HG02938 (cell line): Measurements from ENCODE around the gene KLHL26.
"Not testable (repeated sequence)": the region's sequence is repeated elsewhere in the genome, so short reads cannot be mapped to it uniquely, and the experiment has no call there.

Experiments
- ATAC-seq: cut with Tn5 transposase; IDR thresholded peaks from one replicate; pipeline ENCODE4 v1.9.1; 2021; ENCODE audit warnings: mild to moderate bottlenecking, moderate library complexity; ENCODE audit not compliant: unreplicated experiment

The KLHL26 gene, protein sequence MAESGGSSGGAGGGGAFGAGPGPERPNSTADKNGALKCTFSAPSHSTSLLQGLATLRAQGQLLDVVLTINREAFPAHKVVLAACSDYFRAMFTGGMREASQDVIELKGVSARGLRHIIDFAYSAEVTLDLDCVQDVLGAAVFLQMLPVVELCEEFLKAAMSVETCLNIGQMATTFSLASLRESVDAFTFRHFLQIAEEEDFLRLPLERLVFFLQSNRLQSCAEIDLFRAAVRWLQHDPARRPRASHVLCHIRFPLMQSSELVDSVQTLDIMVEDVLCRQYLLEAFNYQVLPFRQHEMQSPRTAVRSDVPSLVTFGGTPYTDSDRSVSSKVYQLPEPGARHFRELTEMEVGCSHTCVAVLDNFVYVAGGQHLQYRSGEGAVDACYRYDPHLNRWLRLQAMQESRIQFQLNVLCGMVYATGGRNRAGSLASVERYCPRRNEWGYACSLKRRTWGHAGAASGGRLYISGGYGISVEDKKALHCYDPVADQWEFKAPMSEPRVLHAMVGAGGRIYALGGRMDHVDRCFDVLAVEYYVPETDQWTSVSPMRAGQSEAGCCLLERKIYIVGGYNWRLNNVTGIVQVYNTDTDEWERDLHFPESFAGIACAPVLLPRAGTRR

GRCh38 chr19:18636969-18637629, at the start of gene KLHL26:
Gene KLHL26, plus strand, starts transcription at chr19:18637028. Its CDS starts 27 bp downstream, at chr19:18637055.
- ATAC-seq = no peak

DNA sequence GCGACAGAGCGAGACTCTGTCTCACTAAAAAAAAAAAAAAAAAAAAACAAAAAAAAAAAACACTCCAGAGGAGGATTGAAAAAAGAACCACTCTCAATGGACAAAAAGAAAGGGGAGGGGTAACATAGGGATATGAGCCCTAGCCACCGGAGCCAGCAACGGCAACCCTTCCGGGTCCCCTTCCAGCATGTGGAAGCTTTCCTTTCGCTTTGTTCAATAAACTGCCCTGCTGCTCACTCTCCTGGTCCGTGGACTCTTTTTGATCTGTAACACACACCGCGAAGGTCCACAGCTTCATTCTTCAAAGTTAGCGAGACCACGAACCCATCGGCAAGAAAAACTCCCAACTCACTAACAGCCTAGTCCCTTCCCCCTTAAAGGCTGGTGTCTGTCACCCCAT, 49.3 kb upstream of the KLHL26 start:
- ATAC-seq = no peak

- peak; percentile 12 for ATAC-seq
Observed at GRCh38 chr19:18587962-18588610, 48.7 kb upstream of the KLHL26 start.

GRCh38 chr19:18588611-18589379, 48.0 kb upstream of the KLHL26 start, which contains the start of gene REX1BD:
Gene REX1BD, plus strand, starts transcription at chr19:18588798. Its CDS starts 4 bp downstream, at chr19:18588802.
- ATAC-seq = peak; percentile 55

- ATAC-seq = peak; percentile 32
Observed at GRCh38 chr19:18589380-18590272, 47.2 kb upstream of the KLHL26 start.

- ATAC-seq = no peak
Observed at GRCh38 chr19:18590273-18591272, 46.3 kb upstream of the KLHL26 start.

GRCh38 chr19:18591735-18592385, 45.0 kb upstream of the KLHL26 start:
- no peak for ATAC-seq

DNA sequence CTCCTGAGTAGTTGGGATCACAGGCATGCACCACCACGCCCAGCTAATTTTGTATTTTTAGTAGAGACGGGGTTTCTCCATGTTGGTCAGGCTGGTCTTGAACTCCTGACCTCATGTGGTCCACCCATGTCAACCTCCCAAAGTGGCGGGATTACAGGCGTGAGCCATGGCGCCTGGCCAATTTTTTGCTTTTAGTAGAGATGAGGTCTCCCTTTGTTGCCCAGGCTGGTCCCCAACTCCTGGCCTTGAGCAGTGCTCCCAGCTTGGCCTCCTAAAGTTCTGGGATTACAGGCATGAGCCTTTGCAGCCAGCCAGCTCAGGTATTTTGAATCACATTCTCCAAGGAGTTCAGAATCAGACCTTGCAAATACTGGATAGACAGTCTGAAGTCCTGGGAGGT, 44.1 kb upstream of the KLHL26 start:
- ATAC-seq = not testable (repeated sequence)

- no peak for ATAC-seq
Observed at GRCh38 chr19:18593367-18594095, 43.3 kb upstream of the KLHL26 start.

- no peak for ATAC-seq
Observed at GRCh38 chr19:18594096-18594823, 42.6 kb upstream of the KLHL26 start.

DNA sequence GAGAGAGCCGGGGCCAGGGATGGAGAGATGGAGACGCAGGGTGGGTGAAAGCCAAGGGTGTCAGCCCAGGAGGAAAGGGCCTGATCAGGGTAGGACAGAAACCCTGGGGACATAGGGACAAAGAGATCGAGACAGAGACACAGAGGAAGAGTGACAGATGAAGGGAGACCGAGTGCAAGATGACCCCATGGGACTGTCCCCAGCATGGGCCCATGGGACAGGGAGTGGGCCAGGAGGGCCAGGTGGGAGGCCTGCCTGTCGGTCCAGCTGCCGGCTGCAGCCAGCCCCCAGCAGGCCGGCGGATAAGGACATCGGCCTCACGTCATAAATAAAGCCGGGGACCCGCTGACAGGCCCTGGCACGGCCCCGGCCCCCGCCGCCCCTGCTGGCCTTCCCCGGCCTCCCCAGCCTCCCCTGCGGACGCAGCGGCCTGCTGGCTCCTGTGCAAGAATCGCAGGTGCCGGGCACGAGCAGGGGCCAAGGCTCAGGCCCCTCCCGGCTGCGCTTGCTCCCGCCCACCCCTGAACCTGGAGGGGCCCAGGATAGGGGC, 41.9 kb upstream of the KLHL26 start:
- no peak for ATAC-seq

GRCh38 chr19:18595475-18595874, 41.4 kb upstream of the KLHL26 start:
- no peak for ATAC-seq

GRCh38 chr19:18596752-18597157, 40.1 kb upstream of the KLHL26 start:
- no peak for ATAC-seq

DNA sequence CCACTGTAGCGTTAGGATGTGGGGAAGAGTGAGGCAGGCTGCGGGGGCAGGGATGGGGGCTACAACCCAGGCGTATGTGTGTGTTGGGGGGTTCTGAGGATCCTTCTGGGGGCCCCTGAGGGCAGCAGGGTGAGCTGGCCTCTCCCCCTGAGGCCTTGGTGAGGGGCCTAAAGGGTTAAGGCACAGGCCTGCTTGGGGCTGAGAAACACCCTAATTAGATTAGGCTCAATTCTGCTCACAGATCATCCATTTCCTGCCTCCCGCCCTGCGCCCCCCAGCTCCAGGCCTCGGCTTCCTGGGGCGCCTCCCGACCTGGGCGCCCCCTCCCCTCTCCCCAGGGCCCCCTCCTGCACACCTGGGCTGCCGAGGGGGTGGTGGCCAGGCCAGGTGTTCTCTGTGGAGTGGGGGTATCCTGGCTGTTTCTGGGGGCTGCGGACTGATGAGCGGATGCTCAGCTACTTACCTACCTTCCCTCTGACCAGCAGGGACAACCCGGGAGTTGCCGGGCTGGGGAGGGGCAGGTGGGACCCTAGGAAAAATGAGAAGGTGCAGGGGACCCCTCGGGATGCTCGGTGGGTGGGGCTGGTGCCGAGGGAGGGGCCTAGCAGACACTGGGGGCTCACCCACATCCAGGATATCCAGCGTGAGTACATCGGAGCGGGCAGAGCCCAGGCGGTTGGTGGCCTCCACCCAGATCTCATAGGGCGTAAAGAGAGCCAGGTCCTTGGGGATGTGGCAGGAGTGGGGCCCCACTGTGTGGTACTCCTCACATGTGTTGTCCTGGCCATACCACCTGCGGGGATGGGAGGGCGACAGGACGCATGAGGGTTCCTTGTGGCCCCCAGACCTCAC, 38.8 kb upstream of the KLHL26 start:
- ATAC-seq = no peak

- ATAC-seq = no peak
Observed at GRCh38 chr19:18599485-18599884, 37.3 kb upstream of the KLHL26 start.
